H1 (cell line): ENCODE measurements around the gene CXCL14. TPM values are rescaled to one million over a fixed set of nuclear protein-coding genes. Genes with fewer than 3 reads are reported as not detected.

Experiments
- ATF3 ChIP-seq: IDR thresholded peaks from 2 replicates; pipeline ENCODE4 v1.6.1; 2011; ENCODE audit warnings: low read depth, mild to moderate bottlenecking, low read length; ENCODE audit not compliant: insufficient read depth
- BACH1 ChIP-seq: IDR thresholded peaks from 2 replicates; pipeline ENCODE4 v1.6.1; 2012; ENCODE audit warnings: low read length, improper control_type of control experiment
- BRCA1 ChIP-seq: IDR thresholded peaks from 2 replicates; pipeline ENCODE4 v1.6.1; 2012; ENCODE audit warnings: low read depth, low read length, improper control_type of control experiment
- CBX5 ChIP-seq: fragments of 300-800, 300-1000 bp; sonication (generic); IDR thresholded peaks from 2 replicates; pipeline ENCODE4 v1.7.1; 2016; ENCODE audit warnings: antibody characterized with exemption, low read length, low read depth
- CBX8 ChIP-seq: fragments of 300-800, 300-1000 bp; sonication (generic); IDR thresholded peaks from 2 replicates; pipeline ENCODE4 v1.7.1; 2016; ENCODE audit warnings: low read depth, low read length, borderline replicate concordance
- CREB1 ChIP-seq: IDR thresholded peaks from 2 replicates; pipeline ENCODE4 v1.6.1; 2012; ENCODE audit warnings: inconsistent platforms
- CTBP2 ChIP-seq: IDR thresholded peaks from 2 replicates; pipeline ENCODE4 v1.7.0; 2011; ENCODE audit warnings: borderline replicate concordance, mild to moderate bottlenecking, moderate library complexity, mixed read lengths, low read length; ENCODE audit not compliant: insufficient read depth, insufficient read length
- EGR1 ChIP-seq: IDR thresholded peaks from 2 replicates; pipeline ENCODE4 v1.6.1; 2011; ENCODE audit warnings: low read depth, low read length, borderline replicate concordance
- EP300 ChIP-seq, 2 experiments: IDR thresholded peaks; 1 replicate in 1 of 2; 2 replicates in 1 of 2; pipeline ENCODE4 v1.6.1; 2011 to 2012; ENCODE audit warnings: low read depth in 2 of 2, low read length in 2 of 2, mild to moderate bottlenecking in 2 of 2, borderline replicate concordance in 1 of 2, inconsistent platforms in 1 of 2, moderate library complexity in 1 of 2
- FOSL1 ChIP-seq: IDR thresholded peaks from 2 replicates; pipeline ENCODE4 v1.6.1; 2011; ENCODE audit warnings: mild to moderate bottlenecking, low read depth, low read length, moderate library complexity; ENCODE audit not compliant: insufficient read depth
- HDAC2 ChIP-seq, 2 experiments: fragments of 300-600 bp in 1 of 2; sonication (generic) in 1 of 2; IDR thresholded peaks; 2 replicates each; pipeline ENCODE4 v1.6.1; 2011 to 2012; ENCODE audit warnings: low read depth in 2 of 2, low read length in 2 of 2, mild to moderate bottlenecking in 2 of 2, moderate library complexity in 2 of 2, borderline replicate concordance in 1 of 2, inconsistent platforms in 1 of 2
- JUN ChIP-seq: IDR thresholded peaks from 2 replicates; pipeline ENCODE4 v1.6.1; 2011; ENCODE audit warnings: low read depth, mild to moderate bottlenecking, improper control_type of control experiment, low read length
- KDM1A ChIP-seq: fragments of 200-600, 300-600 bp; sonication (generic); IDR thresholded peaks from 2 replicates; pipeline ENCODE4 v1.7.1; 2016; ENCODE audit warnings: mild to moderate bottlenecking, low read length, borderline replicate concordance
- KDM4A ChIP-seq: IDR thresholded peaks from one replicate; pipeline ENCODE4 v1.7.1; 2012; ENCODE audit warnings: low read depth, mild to moderate bottlenecking, moderate library complexity, low read length, inconsistent platforms; ENCODE audit not compliant: severe bottlenecking
- KDM5A ChIP-seq: fragments of 200-600 bp; IDR thresholded peaks from 2 replicates; pipeline ENCODE4 v1.7.1; 2012; ENCODE audit warnings: mild to moderate bottlenecking, low read length, inconsistent platforms, mixed read lengths
- MAFK ChIP-seq: IDR thresholded peaks from 2 replicates; pipeline ENCODE4 v1.6.1; 2012; ENCODE audit warnings: low read depth, mild to moderate bottlenecking, improper control_type of control experiment, low read length
- NANOG ChIP-seq: IDR thresholded peaks from 2 replicates; pipeline ENCODE4 v1.6.1; 2011; ENCODE audit warnings: low read length, low read depth, mild to moderate bottlenecking, inconsistent platforms; ENCODE audit not compliant: insufficient read depth, poor library complexity, severe bottlenecking
- SIRT6 ChIP-seq: IDR thresholded peaks from one replicate; pipeline ENCODE4 v1.7.1; 2012; ENCODE audit warnings: low read length, inconsistent platforms
- SP2 ChIP-seq: IDR thresholded peaks from 2 replicates; pipeline ENCODE4 v1.6.1; 2012; ENCODE audit warnings: mild to moderate bottlenecking, low read length, inconsistent platforms
- TAF1 ChIP-seq: IDR thresholded peaks from 2 replicates; pipeline ENCODE4 v1.6.1; 2011; ENCODE audit warnings: mild to moderate bottlenecking, low read depth, low read length
- TAF7 ChIP-seq: optimal IDR thresholded peaks from 2 replicates; pipeline ENCODE3; 2011; ENCODE audit warnings: low read depth, mild to moderate bottlenecking, inconsistent platforms, low read length, moderate library complexity, borderline replicate concordance
- TBP ChIP-seq: IDR thresholded peaks from 2 replicates; pipeline ENCODE4 v1.6.1; 2011; ENCODE audit warnings: low read depth, low read length, improper control_type of control experiment
- YY1 ChIP-seq: IDR thresholded peaks from 2 replicates; pipeline ENCODE4 v1.6.1; 2011; ENCODE audit warnings: low read depth, mild to moderate bottlenecking, low read length
- ZNF274 ChIP-seq: IDR thresholded peaks from 2 replicates; pipeline ENCODE4 v1.7.0; 2012; ENCODE audit warnings: low read length, borderline replicate concordance; ENCODE audit errors: extremely low read depth
- polyA plus RNA-seq, 7 experiments: library from polyadenylated mRNA; depleted of rRNA in 3 of 7; stranded (reverse) in 5 of 7; unstranded in 2 of 7; fragments of >200 nt in 5 of 7; fragments of 200-250 nt in 2 of 7; gene quantifications; 1 replicate in 5 of 7; 2 replicates in 1 of 7; 4 replicates in 1 of 7; pipeline versions ENCODE4 v1.2.1 to v1.2.3, GENCODE V29; 2011 to 2013; ENCODE audit warnings: missing spikeins in 2 of 7, mixed read lengths in 2 of 7
- total RNA-seq: library from RNA; stranded (reverse); fragmentation: NEBNext Ultra II Directional; extraction: Animal tissue kit (Norgen Biotek cat#: 25700); gene quantifications from 2 replicates; pipeline ENCODE4 v1.2.1, GENCODE V29; 2021

The CXCL14 gene
- total and polyA plus RNA-seq, 2 of the 8 experiments (the other 6 are each of a cell fraction or from before 2014, with no cell fraction given), result 1.5 to 1.8 TPM

DNA sequence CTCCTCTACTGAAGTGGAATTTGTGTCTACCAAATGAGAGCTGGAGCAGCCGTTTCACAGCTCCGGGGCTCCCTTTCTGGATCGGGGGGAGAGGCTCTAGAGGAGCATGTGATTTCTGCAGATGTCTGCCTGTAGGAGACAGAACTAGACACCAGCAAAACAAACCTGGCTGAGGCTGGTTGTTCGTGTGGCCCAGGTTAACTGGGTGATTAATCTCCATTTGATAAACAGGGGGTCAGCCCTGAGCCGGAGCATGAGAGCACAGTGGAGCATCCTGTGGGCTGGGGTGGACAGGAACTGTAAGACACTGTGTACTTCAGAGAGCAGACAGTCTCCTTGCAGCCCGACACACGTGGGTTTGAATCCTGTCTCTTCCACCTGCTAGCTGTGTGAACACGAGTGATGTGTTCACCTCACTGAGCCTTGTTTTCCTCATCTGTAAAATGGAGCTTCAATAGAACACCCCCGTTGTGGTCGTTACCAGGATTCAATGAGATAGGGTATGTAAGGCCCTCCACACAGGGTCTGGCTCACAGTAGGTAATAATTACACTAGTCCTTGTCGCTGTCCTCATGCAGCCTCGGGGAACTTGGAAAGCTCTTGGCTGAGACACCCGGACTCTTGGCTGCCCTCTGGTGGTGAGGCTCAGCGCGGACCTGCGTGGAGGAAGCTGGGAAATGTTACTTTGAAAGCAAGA is 12.9 kb downstream of the CXCL14 start (continued):
- TF ChIP-seq JUN (no peak), TBP (no peak), CREB1 (0 out of 2 replicates have a peak, but pooled peaks have one; percentile 15), CTBP2 (no peak), EP300 (IDR thresholded peaks at IDR 0.05; ENCODE audit: borderline replicate concordance in 1 of 2, low read depth in 2 of 2, low read length in 2 of 2) (no peak), KDM1A (peak; percentile 61; the same call in 1 of the 2 replicates), NANOG (no peak), HDAC2 (IDR thresholded peaks at IDR 0.05; ENCODE audit: borderline replicate concordance in 1 of 2, low read depth in 2 of 2, low read length in 2 of 2) (peak in 1 of 2 experiments; percentile 64; a peak in 1 of 4 replicates), EGR1 (no peak), MAFK (no peak), ZNF274 (no peak), ATF3 (no peak), CBX8 (no peak), KDM5A (no peak), YY1 (no peak), FOSL1 (no peak), BRCA1 (no peak), TAF1 (no peak), SP2 (no peak), CBX5 (no peak), SIRT6 (no peak), KDM4A (no peak), BACH1 (peak; percentile 43; the same call in 1 of the 2 replicates), TAF7 (no peak)
